Esophagus squamous epithelium (tissue), 4 donors: ENCODE results near the gene RIPK4.

Experiments
- POLR2A ChIP-seq, 4 donors: fragments of 450-650 bp; IDR thresholded peaks; one replicate each; pipeline ENCODE4 v1.6.1; 2017; ENCODE audit warnings: antibody characterized with exemption in 4 of 4, mild to moderate bottlenecking in 4 of 4, moderate library complexity in 3 of 4
- TF ChIP-seq, protein P1 (sequence below), 6 experiments: fragments of 450-650 bp in 4 of 6; fragments of 200-600 bp in 2 of 6; sonication (generic) in 2 of 6; IDR thresholded peaks; one replicate each; pipeline ENCODE4 v1.5.1; 2016 to 2019; ENCODE audit warnings: antibody characterized with exemption in 6 of 6, mild to moderate bottlenecking in 4 of 6, moderate library complexity in 4 of 6

DNA sequence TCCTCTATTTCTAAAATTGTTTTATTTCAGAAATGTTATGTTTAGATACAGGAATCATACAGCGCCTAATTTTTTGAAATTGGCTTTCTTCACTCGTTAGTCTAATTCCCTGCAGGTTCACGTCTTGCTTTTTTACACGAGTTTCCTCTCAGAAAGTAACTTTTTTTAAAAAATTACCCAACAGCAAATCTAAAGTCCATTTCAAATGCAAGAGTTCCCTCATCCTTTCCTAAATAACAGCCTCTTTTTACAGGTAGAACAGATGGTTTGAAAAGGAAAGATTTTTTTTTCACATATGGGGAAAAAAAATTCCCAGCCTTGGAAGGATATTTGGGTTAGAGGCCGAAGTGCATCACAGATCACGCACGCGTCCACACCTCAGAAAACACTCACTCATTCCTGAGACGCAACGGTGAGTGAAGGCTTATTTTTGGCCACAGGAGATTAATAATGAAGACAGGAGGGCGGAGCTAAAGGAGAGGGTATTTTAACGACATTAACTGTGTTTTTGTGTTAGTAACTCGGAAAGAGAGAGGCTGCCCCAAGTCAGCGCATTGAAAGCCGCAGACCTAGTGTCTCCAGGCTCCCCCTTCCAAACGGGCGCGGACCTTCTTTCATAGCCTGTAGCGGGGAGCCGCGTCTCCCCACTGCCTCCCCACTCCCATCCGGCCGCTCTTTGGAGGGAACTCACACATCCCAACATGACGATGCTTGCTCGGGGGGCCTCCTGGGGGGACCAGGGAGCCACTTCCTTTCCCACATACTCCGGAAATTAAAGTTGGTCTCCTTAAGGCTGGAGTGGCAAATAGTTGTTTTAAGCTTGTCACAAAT is 969 bp upstream of the RIPK4 start:
- TF ChIP-seq POLR2A (IDR thresholded peaks at IDR 0.05) = no peak
- TF ChIP-seq, protein P1, sequence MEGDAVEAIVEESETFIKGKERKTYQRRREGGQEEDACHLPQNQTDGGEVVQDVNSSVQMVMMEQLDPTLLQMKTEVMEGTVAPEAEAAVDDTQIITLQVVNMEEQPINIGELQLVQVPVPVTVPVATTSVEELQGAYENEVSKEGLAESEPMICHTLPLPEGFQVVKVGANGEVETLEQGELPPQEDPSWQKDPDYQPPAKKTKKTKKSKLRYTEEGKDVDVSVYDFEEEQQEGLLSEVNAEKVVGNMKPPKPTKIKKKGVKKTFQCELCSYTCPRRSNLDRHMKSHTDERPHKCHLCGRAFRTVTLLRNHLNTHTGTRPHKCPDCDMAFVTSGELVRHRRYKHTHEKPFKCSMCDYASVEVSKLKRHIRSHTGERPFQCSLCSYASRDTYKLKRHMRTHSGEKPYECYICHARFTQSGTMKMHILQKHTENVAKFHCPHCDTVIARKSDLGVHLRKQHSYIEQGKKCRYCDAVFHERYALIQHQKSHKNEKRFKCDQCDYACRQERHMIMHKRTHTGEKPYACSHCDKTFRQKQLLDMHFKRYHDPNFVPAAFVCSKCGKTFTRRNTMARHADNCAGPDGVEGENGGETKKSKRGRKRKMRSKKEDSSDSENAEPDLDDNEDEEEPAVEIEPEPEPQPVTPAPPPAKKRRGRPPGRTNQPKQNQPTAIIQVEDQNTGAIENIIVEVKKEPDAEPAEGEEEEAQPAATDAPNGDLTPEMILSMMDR (IDR thresholded peaks at IDR 0.05) = no peak
